Osteoblast (primary cell): ENCODE measurements around the gene KRT1. TPM values are rescaled to one million over a fixed set of nuclear protein-coding genes. Genes with fewer than 3 reads are reported as not detected.

ENCODE experiments used
- DNase-seq: peaks from one replicate; pipeline ENCODE4 v3.0.0; 2011; ENCODE audit warnings: low spot score, mixed read lengths; ENCODE audit not compliant: insufficient read length; ENCODE audit errors: missing footprints
- H2AFZ ChIP-seq: 2 replicates; pipeline ENCODE4 v1.6.0; 2011; ENCODE audit warnings: mild to moderate bottlenecking, low read length
- H3K27ac ChIP-seq: 2 replicates; pipeline ENCODE4 v1.5.1; 2011; ENCODE audit warnings: mild to moderate bottlenecking, low read depth, low read length, moderate library complexity
- H3K27me3 ChIP-seq: 2 replicates; pipeline ENCODE4 v1.6.0; 2012; ENCODE audit warnings: mild to moderate bottlenecking, control low read depth, inconsistent platforms, low read length, moderate library complexity; ENCODE audit not compliant: insufficient read depth
- H3K36me3 ChIP-seq: 2 replicates; pipeline ENCODE4 v1.5.1; 2011; ENCODE audit warnings: mild to moderate bottlenecking, low read length, control low read depth, moderate library complexity; ENCODE audit not compliant: insufficient read depth
- H3K4me1 ChIP-seq: 2 replicates; pipeline ENCODE4 v1.5.1; 2011; ENCODE audit warnings: mild to moderate bottlenecking, low read length, control low read depth, moderate library complexity; ENCODE audit not compliant: insufficient read depth
- H3K4me2 ChIP-seq: 2 replicates; pipeline ENCODE4 v1.6.0; 2011; ENCODE audit warnings: mild to moderate bottlenecking, low read length; ENCODE audit not compliant: insufficient read depth
- H3K4me3 ChIP-seq: fragments of 200-600 bp; sonication (generic); 3 replicates; pipeline ENCODE4 v1.5.1; 2012; ENCODE audit warnings: mild to moderate bottlenecking, low read length, inconsistent platforms; ENCODE audit not compliant: insufficient read depth
- H3K79me2 ChIP-seq: 2 replicates; pipeline ENCODE4 v1.6.0; 2012; ENCODE audit warnings: mild to moderate bottlenecking, low read length, control low read depth, inconsistent platforms; ENCODE audit not compliant: insufficient read depth
- H3K9me3 ChIP-seq: 2 replicates; pipeline ENCODE4 v1.5.1; 2011; ENCODE audit warnings: low read depth, low read length, control low read depth
- H4K20me1 ChIP-seq: 2 replicates; pipeline ENCODE4 v1.6.0; 2012; ENCODE audit warnings: mild to moderate bottlenecking, low read length, control low read depth; ENCODE audit not compliant: insufficient read depth
- total RNA-seq: library from RNA; depleted of rRNA; stranded (reverse); fragments of >200 nt; gene quantifications from 2 replicates; pipeline ENCODE4 v1.2.3, GENCODE V29; 2012
- TF ChIP-seq, protein P1 (sequence below): IDR thresholded peaks from 2 replicates; pipeline ENCODE4 v1.5.1; 2011; ENCODE audit warnings: mild to moderate bottlenecking, low read depth, low read length, moderate library complexity; ENCODE audit errors: extremely low read depth

Gene KRT1
- total RNA-seq, 1 donor = not detected

DNA sequence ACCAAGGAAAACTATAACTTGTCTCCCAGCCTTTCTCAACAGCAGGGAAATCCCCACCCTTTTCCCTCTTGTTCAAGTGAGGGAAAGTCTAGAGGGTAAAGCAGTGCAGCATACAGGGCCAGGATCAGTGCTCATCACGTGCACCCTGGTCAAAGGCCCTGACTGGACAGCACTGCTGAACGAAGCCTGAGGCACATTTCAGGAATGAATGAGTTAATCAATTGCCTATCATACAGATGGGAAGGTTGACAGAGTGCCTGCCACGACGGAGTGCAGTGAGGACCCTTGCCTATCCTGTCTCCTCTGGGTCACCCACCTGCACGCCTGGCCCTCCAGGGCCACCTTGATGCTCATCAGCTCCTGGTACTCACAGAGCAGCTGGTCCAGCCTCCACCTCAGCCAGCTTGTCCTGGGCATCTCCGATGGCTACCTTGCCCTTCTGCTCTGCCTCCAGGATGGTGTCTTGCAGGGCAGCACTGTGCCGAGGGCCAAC, 50.2 kb downstream of the KRT1 start:
- TF ChIP-seq, protein P1, sequence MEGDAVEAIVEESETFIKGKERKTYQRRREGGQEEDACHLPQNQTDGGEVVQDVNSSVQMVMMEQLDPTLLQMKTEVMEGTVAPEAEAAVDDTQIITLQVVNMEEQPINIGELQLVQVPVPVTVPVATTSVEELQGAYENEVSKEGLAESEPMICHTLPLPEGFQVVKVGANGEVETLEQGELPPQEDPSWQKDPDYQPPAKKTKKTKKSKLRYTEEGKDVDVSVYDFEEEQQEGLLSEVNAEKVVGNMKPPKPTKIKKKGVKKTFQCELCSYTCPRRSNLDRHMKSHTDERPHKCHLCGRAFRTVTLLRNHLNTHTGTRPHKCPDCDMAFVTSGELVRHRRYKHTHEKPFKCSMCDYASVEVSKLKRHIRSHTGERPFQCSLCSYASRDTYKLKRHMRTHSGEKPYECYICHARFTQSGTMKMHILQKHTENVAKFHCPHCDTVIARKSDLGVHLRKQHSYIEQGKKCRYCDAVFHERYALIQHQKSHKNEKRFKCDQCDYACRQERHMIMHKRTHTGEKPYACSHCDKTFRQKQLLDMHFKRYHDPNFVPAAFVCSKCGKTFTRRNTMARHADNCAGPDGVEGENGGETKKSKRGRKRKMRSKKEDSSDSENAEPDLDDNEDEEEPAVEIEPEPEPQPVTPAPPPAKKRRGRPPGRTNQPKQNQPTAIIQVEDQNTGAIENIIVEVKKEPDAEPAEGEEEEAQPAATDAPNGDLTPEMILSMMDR = no peak
- Histone ChIP-seq H3K36me3 (no peaks in the 10 kb centered on the region), H3K4me1 (no peaks in the 10 kb centered on the region), H3K4me3 (no peak overlapping the region), H3K79me2 (no peaks in the 10 kb centered on the region), H3K27me3 (peaks cover 44% of the 10 kb centered on the region), H3K4me2 (no peak overlapping the region), H3K27ac (no peak overlapping the region), H2AFZ (no peak overlapping the region), H4K20me1 (no peaks in the 10 kb centered on the region), H3K9me3 (no peaks in the 10 kb centered on the region)
- DNase-seq = no peak

DNA sequence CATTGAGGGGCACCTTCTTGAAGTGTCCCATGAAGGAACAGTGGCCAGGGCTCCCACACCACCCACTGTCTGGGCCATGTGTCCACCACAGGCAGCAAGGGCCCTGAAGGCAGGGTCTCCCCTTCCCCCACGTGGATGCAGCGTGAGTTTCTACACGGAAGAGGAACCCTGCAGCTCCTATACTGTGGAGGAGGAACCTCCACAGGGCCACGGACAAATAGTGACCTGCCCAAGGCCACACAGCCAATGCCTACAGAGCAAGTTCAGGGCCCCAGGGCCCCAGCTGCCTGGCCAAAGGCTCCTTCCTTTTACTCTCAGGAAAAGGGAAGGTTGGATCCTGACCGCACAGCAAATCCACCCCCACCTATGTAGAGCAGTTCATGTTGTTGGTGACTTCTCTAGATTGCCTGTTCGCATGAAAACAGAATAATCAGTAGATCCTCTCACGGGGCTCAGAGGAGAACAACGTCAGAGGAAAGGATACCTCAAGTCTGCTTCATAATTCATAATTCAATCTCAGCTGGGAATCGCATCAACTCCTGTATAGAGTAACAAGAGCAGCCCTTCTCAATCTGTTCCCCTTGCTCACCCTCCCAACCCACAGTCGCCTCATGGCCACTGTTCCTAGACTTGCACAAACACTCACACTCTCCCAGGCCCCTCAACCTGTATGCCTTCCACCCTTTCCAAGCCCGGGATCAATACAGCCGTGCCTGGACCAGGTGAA, 50.8 kb downstream of the KRT1 start:
- no peak overlapping the region for H2AFZ ChIP-seq
- no peak for DNase-seq
- no peaks in the 10 kb centered on the region for H3K4me1 ChIP-seq
- no peak overlapping the region for H3K4me3 ChIP-seq
- H3K27me3 ChIP-seq = peaks cover 40% of the 10 kb centered on the region
- H3K79me2 ChIP-seq = no peaks in the 10 kb centered on the region
- no peaks in the 10 kb centered on the region for H3K9me3 ChIP-seq
- no peaks in the 10 kb centered on the region for H4K20me1 ChIP-seq
- TF ChIP-seq, protein P1 = no peak
- no peak overlapping the region for H3K4me2 ChIP-seq
- H3K36me3 ChIP-seq = no peaks in the 10 kb centered on the region
- no peak overlapping the region for H3K27ac ChIP-seq

DNA sequence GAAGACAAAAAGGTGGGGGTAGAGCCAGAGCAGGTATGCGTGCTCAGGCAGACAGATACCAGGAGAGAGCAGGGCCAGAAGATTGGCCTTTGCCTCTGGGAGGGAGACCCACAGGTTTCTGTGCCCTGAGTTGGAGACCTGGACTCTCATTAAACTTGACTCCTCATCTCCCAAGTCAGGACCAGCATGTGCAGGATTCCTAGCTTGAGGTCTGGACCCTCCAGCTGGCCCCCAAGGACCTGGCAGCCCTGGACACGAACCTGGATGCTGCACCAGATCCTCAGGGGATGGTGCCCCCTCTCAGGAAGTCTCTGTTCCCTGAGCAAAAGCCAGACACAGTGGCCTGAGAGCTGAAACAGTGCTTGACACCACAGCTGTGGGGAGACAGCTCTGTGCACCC, 51.4 kb downstream of the KRT1 start:
- Histone ChIP-seq H3K4me3 (no peak overlapping the region), H3K27ac (no peak overlapping the region), H3K4me2 (no peak overlapping the region), H3K4me1 (no peaks in the 10 kb centered on the region), H3K79me2 (no peaks in the 10 kb centered on the region), H3K36me3 (no peaks in the 10 kb centered on the region), H3K9me3 (no peaks in the 10 kb centered on the region), H3K27me3 (peaks cover 35% of the 10 kb centered on the region), H4K20me1 (no peaks in the 10 kb centered on the region), H2AFZ (no peak overlapping the region)
- TF ChIP-seq, protein P1 = no peak
- no peak for DNase-seq

DNA sequence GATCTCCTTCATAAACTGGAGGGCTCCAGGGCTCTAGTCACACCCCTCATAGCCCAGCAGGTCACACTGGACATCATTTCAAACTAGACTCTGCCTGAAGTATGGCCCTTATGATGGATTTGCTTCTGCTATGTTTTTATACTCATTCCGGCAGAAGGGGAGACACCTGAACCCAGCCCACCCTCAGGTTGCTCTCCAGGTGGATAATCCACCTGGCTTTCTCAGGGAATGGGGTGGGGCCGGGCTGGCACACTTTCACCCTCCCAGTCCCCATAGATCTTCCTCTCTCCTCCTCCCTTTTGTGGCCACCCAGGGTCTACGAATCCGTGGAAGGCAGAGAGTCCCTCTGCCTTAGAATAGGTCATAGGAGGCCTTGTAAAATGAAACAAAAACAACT, 52.1 kb downstream of the KRT1 start:
- Histone ChIP-seq H3K27ac (no peak overlapping the region), H3K4me2 (no peak overlapping the region), H3K9me3 (no peaks in the 10 kb centered on the region), H3K79me2 (no peaks in the 10 kb centered on the region), H3K4me1 (no peaks in the 10 kb centered on the region), H3K4me3 (no peak overlapping the region), H4K20me1 (no peaks in the 10 kb centered on the region), H3K27me3 (peaks cover 30% of the 10 kb centered on the region), H3K36me3 (no peaks in the 10 kb centered on the region), H2AFZ (no peak overlapping the region)
- no peak for DNase-seq
- TF ChIP-seq, protein P1 = no peak
